ENCODE measurements around the gene CUL3.
"Not testable (repeated sequence)": the region's sequence is repeated elsewhere in the genome, so short reads cannot be mapped to it uniquely, and the experiment has no call there.

DNA sequence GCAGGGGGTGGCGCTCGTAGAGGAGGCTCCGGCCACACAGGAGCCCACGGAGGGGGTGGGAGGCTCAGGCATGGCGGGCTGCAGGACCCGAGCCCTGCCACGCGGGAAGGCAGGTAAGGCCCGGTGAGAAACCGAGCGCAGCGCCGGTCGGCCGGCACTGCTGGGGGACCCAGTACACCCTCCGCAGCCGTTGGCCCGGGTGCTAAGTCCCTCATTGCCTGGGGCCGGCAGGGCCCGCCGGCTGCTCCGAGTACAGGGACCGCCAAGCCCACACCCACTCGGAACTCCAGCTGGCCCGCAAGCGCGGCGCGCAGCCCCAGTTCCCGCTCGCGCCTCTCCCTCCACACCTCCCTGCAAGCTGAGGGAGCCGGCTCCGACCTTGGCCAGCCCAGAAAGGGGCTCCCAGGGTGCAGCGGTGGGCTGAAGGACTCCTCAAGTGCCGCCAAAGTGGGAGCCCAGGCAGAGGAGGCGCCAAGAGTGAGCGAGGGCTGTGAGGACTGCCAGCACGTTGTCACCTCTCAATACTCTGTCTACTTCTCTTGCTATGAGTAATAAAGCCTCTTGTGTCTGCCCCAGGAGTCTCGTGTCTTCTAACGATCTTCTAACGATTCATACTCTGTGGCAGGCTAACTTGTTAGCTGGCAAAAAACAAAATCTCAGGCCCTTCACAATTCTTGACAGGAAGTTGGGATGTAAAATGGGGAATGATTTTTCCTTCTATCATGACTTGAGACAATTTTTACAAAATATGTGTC, 18.8 kb upstream of the CUL3 start:
- TF ChIP-seq, protein P1, sequence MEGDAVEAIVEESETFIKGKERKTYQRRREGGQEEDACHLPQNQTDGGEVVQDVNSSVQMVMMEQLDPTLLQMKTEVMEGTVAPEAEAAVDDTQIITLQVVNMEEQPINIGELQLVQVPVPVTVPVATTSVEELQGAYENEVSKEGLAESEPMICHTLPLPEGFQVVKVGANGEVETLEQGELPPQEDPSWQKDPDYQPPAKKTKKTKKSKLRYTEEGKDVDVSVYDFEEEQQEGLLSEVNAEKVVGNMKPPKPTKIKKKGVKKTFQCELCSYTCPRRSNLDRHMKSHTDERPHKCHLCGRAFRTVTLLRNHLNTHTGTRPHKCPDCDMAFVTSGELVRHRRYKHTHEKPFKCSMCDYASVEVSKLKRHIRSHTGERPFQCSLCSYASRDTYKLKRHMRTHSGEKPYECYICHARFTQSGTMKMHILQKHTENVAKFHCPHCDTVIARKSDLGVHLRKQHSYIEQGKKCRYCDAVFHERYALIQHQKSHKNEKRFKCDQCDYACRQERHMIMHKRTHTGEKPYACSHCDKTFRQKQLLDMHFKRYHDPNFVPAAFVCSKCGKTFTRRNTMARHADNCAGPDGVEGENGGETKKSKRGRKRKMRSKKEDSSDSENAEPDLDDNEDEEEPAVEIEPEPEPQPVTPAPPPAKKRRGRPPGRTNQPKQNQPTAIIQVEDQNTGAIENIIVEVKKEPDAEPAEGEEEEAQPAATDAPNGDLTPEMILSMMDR (IDR thresholded peaks at IDR 0.05), result not testable (repeated sequence)
- TF ChIP-seq POLR2A (IDR thresholded peaks at IDR 0.05), result not testable (repeated sequence)
